GM21367 (cell line): ENCODE data around the gene CD6.

Source experiments
- ATAC-seq: cut with Tn5 transposase; IDR thresholded peaks from one replicate; pipeline ENCODE4 v1.9.1; 2021; ENCODE audit not compliant: unreplicated experiment

The CD6 gene

GRCh38 chr11:60982184-60982583 lies 10.7 kb downstream of the CD6 start:
- no peak for ATAC-seq

DNA sequence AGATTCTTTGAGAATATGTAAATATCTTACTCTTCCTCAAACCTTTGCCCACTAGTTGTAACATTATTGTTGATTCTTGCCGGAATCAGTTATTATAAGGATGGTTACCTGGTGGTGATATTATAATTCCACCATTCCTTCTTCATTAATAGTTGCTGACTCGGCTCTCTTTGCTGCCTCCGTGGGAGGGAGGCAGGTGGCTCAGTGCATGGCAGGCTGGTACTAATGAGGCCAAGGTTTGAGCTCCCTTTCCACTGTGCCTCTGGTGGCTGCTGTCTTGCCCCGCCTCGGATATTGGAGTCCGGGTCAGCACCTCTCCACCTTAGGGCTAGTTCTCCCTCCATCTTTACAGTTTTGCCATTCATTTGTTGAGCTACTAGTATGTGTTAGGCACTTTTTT lies 12.7 kb downstream of the CD6 start:
- no peak for ATAC-seq

- no peak for ATAC-seq
Observed at GRCh38 chr11:60984636-60985035, 13.2 kb downstream of the CD6 start.

DNA sequence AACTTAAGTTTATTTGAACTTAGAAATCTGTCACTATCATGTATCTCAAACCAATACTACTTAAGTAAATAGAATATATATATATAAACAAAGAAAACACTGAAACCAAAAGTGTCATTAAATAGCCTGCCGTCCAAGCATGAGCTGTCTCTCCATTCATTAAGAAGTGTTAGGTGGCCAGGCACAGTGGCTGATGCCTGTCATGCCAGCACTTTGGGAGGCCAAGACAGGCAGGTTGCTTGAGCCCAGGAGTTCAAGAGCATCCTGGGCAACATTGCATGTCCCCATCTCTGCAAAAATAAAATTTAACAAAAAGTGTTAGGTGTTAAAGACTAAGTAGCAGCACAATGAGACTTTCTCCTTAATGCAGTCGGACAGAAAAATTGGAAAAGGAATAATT lies 14.0 kb downstream of the CD6 start:
- no peak for ATAC-seq

DNA sequence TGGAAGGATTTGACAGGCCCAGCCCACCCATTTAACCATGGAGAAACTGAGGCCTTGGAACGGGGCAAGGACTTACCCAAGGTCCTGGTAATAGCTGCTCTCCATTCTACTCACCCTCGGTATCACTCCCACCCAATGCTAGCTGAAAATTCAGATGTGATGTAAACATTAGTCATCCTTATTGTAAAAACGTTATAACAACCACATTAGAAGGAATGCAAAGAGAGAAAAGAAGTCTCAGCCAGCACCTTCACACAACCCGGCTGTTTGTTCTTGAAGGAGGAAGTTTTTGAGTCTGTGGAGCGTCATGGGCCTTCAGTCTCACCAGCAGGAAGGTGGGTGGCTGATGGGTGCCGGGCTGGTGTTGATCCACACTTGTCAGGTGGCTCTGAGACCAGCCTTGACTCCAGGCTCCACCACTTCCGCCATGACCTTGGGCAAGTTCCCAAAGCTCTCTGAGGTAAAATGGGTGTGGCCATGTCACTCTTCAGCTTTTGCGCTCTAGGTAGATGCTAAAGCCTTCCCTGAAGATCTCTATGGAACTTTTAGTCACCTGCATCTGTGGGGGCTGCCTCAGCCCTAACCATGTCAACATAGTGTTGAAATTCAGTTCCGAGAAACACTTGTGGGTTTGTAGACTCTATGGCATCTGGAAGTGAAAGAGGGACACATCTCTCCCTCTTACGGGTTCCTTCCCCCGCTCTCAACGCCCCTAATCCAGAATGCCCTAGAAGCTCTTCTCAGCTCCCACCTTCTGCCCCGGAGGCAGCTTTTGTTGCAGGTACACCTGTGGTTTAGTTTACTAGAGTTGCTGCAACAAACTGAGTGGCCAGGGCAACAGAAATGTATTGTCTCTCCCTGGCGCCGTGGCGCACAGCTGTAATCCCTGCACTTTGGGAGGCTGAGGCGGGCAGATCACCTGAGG lies 14.8 kb downstream of the CD6 start:
- no peak for ATAC-seq

- no peak for ATAC-seq
Observed at GRCh38 chr11:60987577-60988277, 16.2 kb downstream of the CD6 start.

DNA sequence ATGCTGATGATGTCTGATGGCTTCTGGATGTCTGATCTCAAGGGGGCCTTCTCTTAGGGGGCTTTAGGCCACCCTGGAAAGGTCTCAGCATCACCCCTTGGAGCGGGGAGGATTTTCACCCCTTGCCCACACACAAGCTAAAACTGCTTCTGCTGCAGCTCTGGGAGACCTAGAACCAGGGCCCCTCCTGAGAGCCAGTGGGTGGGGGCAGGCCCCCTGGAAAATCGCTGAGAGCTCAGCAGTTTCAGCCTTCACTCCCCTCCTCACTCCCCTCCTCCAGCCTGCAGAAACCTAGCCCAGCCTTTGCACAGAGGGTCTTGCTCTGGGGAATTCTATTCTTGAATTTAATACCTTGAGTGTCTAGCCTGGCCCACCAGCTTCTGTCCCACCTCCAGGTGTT lies 17.2 kb downstream of the CD6 start:
- no peak for ATAC-seq

DNA sequence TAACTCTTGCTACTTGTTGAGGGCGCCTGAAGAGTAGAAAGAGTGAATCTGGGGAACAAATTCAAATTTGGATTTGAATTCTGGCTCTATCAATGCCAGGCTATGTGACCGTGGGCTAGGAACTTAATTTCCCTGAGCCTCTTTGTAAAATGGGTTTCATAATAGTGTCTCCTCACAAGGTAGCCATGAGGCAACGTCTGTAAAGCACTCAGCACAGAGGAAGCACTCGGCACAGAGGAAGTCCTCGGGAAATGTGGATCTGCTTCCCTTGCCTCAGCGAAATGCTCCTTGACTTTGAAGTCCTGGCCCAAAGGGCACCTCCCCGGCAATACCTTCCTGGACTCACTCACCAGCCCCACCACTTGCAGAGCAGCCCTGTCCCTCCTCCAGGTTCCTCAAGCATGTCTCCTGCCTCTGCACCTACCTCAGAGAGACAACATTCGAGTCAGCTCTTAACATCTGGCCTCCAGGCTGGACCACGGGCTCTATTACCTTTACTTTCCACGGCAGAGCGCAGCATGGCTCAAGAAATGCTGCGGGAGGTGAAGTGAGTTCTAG lies 17.7 kb downstream of the CD6 start:
- ATAC-seq, result no peak

- no peak for ATAC-seq
Observed at GRCh38 chr11:60991457-60991856, 20.0 kb downstream of the CD6 start.

GRCh38 chr11:60992842-60993409 lies 21.4 kb downstream of the CD6 start:
- no peak for ATAC-seq

- no peak for ATAC-seq
Observed at GRCh38 chr11:60993615-60994014, 22.1 kb downstream of the CD6 start.

- no peak for ATAC-seq
Observed at GRCh38 chr11:60994541-60995080, 23.1 kb downstream of the CD6 start.

DNA sequence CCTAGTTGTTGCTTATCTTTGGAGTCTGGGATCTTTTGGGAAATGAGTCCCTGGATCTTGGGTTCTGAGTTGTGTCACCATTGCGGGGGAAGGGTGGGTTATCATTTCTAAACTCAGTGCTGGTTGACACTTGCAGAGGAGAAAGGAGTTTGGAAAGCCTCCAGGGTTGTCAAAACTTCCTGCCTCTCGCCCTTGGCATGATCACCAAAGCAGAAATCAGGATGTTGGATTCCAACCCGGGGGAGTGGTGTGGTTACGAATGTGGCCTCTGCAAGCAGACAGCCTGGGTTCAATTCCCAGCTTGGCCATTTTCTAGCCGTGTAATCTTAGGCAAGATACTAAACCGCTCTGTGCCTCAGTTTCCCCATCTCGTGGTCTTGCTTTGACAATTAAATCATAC lies 24.3 kb downstream of the CD6 start:
- ATAC-seq, result no peak

DNA sequence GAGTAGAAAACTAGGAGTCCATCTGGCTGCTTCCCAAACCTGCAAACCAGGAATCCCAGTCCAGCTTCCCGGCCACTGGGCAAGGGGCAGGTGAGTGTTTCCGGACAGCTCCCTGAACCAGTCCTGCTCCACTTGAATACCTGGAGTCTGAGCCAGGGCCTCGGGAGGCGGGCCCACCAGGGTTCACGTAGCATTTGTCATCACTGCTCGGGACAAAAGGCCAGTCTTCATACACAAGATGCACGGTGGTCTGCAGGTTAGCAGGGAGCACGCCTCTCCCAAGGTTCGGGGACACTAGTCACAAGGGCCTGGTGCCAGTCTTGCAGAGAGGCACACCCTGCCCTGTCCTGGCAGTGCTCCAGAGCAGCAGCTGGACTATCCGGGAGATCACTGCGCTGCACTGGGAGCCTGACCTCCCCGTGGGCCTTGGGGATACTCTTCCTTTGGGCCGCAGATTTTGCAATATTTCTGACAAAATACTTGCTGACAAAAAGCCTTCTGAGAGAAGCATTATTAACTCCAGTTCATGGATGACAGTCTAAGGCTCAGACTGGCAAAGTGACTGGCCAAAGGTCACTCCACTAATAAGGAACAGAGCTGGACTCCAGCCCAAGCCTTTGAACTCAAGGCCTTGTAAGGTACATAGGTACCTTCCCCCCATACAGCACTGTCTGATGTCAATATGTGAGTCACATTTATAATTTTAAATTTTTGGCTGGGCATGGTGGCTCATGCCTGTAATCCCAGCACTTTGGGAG lies 25.1 kb downstream of the CD6 start:
- ATAC-seq, result no peak

- no peak for ATAC-seq
Observed at GRCh38 chr11:61000426-61000825, 28.9 kb downstream of the CD6 start.

GRCh38 chr11:61001931-61002330 lies 30.5 kb downstream of the CD6 start:
- no peak for ATAC-seq

GRCh38 chr11:61002598-61002997 lies 31.1 kb downstream of the CD6 start:
- ATAC-seq, result no peak

DNA sequence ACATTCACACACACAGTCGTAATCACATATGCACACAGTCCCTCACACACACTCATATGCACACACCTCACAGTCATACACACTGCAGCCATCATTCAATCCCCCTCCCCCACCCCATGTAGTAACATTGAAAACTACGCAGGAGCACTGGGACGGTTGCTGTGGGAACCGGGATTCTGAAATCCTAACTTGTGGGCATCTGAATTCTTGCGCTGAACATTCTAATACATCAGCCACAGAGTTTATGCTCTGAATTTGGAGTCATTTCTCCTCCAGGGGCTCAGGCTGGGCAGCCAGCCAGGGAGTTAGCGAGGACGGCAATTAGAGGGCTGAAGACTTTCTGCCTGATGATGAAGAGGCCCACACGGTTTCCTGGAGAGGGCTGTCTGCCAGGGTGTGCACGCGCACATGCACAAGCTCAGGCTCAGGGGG lies 32.7 kb downstream of the CD6 start:
- no peak for ATAC-seq

DNA sequence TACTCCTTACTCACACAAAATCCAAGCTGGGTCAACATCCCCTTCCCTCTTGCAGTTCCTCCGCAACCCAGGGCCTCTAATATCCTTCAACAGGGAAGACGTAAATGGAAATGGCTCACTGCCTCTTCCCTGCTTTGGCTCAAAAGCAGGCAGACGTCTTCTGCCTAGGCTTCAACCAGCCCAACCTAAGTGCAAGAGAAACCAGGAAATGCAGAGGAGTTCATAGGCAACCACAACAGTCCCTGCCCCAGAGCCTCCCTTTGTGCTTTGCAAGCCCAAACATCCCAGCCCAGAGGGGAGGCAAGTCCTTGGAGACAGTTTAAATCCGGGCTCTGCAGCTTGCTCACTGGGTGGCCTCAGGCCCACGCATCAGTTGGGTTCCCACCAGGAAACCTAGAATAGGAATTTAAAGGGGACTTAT lies 33.3 kb downstream of the CD6 start:
- ATAC-seq, result no peak

DNA sequence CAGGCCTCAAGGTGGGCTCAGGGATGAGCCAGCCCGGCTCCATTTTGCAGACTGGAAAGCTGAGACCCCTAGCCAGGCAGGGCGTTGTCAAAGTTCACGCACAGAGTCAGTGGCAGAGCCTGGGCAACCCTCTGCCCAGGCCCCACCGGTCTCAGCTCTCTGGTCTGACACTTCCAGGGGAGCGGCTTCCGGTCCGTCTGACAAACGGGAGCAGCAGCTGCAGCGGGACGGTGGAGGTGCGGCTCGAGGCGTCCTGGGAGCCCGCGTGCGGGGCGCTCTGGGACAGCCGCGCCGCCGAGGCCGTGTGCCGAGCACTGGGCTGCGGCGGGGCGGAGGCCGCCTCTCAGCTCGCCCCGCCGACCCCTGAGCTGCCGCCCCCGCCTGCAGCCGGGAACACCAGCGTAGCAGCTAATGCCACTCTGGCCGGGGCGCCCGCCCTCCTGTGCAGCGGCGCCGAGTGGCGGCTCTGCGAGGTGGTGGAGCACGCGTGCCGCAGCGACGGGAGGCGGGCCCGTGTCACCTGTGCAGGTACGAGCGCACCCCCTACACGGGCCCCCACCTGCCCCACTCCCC lies 36.0 kb downstream of the CD6 start:
- no peak for ATAC-seq
